ENCODE data around the gene INPP5K.

Gene INPP5K

GRCh38 chr17:1490643-1491442, 25.6 kb downstream of the INPP5K start:
- H3K79me2 ChIP-seq (ENCODE audit: low read length): 0 out of 2 replicates have a peak, but pooled peaks cover 3% of the 10 kb centered on the region
- H3K9me3 ChIP-seq (replicated peaks; ENCODE audit: insufficient read depth, low read length): no peaks in the 10 kb centered on the region
- peak overlapping the region; percentile 55 for H3K9ac ChIP-seq (ENCODE audit: low read length)
- H3K4me2 ChIP-seq (ENCODE audit: low read depth, low read length): peak overlapping the region; percentile 71
- no peaks in the 10 kb centered on the region for H4K20me1 ChIP-seq (ENCODE audit: insufficient read depth, low read length)
- 0 out of 2 replicates have a peak, but pooled peaks cover 7% of the 10 kb centered on the region for H3K4me1 ChIP-seq (ENCODE audit: low read length)
- H3K27ac ChIP-seq (ENCODE audit: low read length): peak overlapping the region; percentile 31; the same call in 1 of the 2 replicates
- no peak for TF ChIP-seq EZH2phosphoT487 (IDR thresholded peaks at IDR 0.05; ENCODE audit: low read length)
- TF ChIP-seq EZH2 (optimal IDR thresholded peaks at IDR 0.05; ENCODE audit: low read depth, low read length): no peak
- no peak for TF ChIP-seq CTCF (IDR thresholded peaks at IDR 0.05; ENCODE audit: low read length)
- no peaks in the 10 kb centered on the region for H3K27me3 ChIP-seq (replicated peaks; ENCODE audit: insufficient read depth, low read length)
- peak; percentile 76 for DNase-seq
- no peaks in the 10 kb centered on the region for H3K9me2 ChIP-seq (replicated peaks; ENCODE audit: insufficient read depth, low read length)
- H3K4me3 ChIP-seq (ENCODE audit: low read length): peak overlapping the region; percentile 96
- peak overlapping the region; percentile 85 for H2AFZ ChIP-seq (ENCODE audit: low read length)
- H3F3A ChIP-seq (ENCODE audit: insufficient read depth, low read length): 0 out of 2 replicates have a peak, but pooled peaks cover 3% of the 10 kb centered on the region
- no peaks in the 10 kb centered on the region for H3K36me3 ChIP-seq (replicated peaks; ENCODE audit: insufficient read depth, low read length)

- Histone ChIP-seq H3K4me1 (ENCODE audit: low read length) (peaks cover 14% of the 10 kb centered on the region; the same call in 1 of the 2 replicates), H3K27me3 (replicated peaks; ENCODE audit: insufficient read depth, low read length) (no peaks in the 10 kb centered on the region), H2AFZ (ENCODE audit: low read length) (no peak overlapping the region), H3K9me2 (replicated peaks; ENCODE audit: insufficient read depth, low read length) (no peaks in the 10 kb centered on the region), H3F3A (ENCODE audit: insufficient read depth, low read length) (0 out of 2 replicates have a peak, but pooled peaks cover 3% of the 10 kb centered on the region), H3K79me2 (ENCODE audit: low read length) (peaks cover 13% of the 10 kb centered on the region), H3K4me3 (ENCODE audit: low read length) (no peak overlapping the region), H3K9me3 (replicated peaks; ENCODE audit: insufficient read depth, low read length) (no peaks in the 10 kb centered on the region), H3K9ac (ENCODE audit: low read length) (no peak overlapping the region), H3K4me2 (ENCODE audit: low read depth, low read length) (no peak overlapping the region), H4K20me1 (ENCODE audit: insufficient read depth, low read length) (no peaks in the 10 kb centered on the region), H3K27ac (ENCODE audit: low read length) (no peak overlapping the region), H3K36me3 (replicated peaks; ENCODE audit: insufficient read depth, low read length) (no peaks in the 10 kb centered on the region)
- no peak for DNase-seq
- no peak for TF ChIP-seq CTCF (IDR thresholded peaks at IDR 0.05; ENCODE audit: low read length)
- TF ChIP-seq EZH2phosphoT487 (IDR thresholded peaks at IDR 0.05; ENCODE audit: low read length): no peak
- TF ChIP-seq EZH2 (optimal IDR thresholded peaks at IDR 0.05; ENCODE audit: low read depth, low read length): no peak
These were observed 27.6 kb downstream of the INPP5K start for GRCh38 chr17:1488826-1489270.

GRCh38 chr17:1487939-1488825, 28.2 kb downstream of the INPP5K start:
- H3K4me3 ChIP-seq (ENCODE audit: low read length): peak overlapping the region; percentile 58
- H3K27me3 ChIP-seq (replicated peaks; ENCODE audit: insufficient read depth, low read length): no peaks in the 10 kb centered on the region
- peak overlapping the region; percentile 74; the same call in 1 of the 2 replicates for H3K4me2 ChIP-seq (ENCODE audit: low read depth, low read length)
- peak; percentile 33 for DNase-seq
- no peaks in the 10 kb centered on the region for H3K9me2 ChIP-seq (replicated peaks; ENCODE audit: insufficient read depth, low read length)
- H3K79me2 ChIP-seq (ENCODE audit: low read length): peaks cover 13% of the 10 kb centered on the region
- H4K20me1 ChIP-seq (ENCODE audit: insufficient read depth, low read length): no peaks in the 10 kb centered on the region
- peak overlapping the region; percentile 67 for H2AFZ ChIP-seq (ENCODE audit: low read length)
- no peaks in the 10 kb centered on the region for H3K36me3 ChIP-seq (replicated peaks; ENCODE audit: insufficient read depth, low read length)
- H3F3A ChIP-seq (ENCODE audit: insufficient read depth, low read length): 0 out of 2 replicates have a peak, but pooled peaks cover 3% of the 10 kb centered on the region
- no peak for TF ChIP-seq CTCF (IDR thresholded peaks at IDR 0.05; ENCODE audit: low read length)
- TF ChIP-seq EZH2 (optimal IDR thresholded peaks at IDR 0.05; ENCODE audit: low read depth, low read length): no peak
- TF ChIP-seq EZH2phosphoT487 (IDR thresholded peaks at IDR 0.05; ENCODE audit: low read length): no peak
- H3K4me1 ChIP-seq (ENCODE audit: low read length): peaks cover 14% of the 10 kb centered on the region; the same call in 1 of the 2 replicates
- peak overlapping the region; percentile 31; the same call in 1 of the 2 replicates for H3K9ac ChIP-seq (ENCODE audit: low read length)
- H3K9me3 ChIP-seq (replicated peaks; ENCODE audit: insufficient read depth, low read length): no peaks in the 10 kb centered on the region
- no peak overlapping the region for H3K27ac ChIP-seq (ENCODE audit: low read length)

All from MM.1S (cell line).